ENCODE results near the gene SEMA3D. TPM values are rescaled to one million over a fixed set of nuclear protein-coding genes. Genes with fewer than 3 reads are reported as not detected.

The SEMA3D gene
- total RNA-seq, 1 donor from 2014 or later = 9.1 TPM

- Histone ChIP-seq H3K27ac (ENCODE audit: low read depth, low read length) (no peak overlapping the region), H3K4me3 (ENCODE audit: insufficient read depth, low read depth, low read length) (no peak overlapping the region), H3K9me3 (ENCODE audit: insufficient read depth, low read depth, low read length) (no peaks in the 10 kb centered on the region), H3K4me1 (ENCODE audit: insufficient read depth, low read length) (no peaks in the 10 kb centered on the region), H3K27me3 (ENCODE audit: insufficient read depth, low read length) (no peaks in the 10 kb centered on the region), H3K79me2 (ENCODE audit: insufficient read depth, low read length) (no peaks in the 10 kb centered on the region), H3K36me3 (ENCODE audit: insufficient read depth, low read length) (no peaks in the 10 kb centered on the region), H3K9ac (ENCODE audit: low read length) (no peak overlapping the region), H4K20me1 (ENCODE audit: insufficient read depth, low read length) (no peaks in the 10 kb centered on the region), H2AFZ (ENCODE audit: low read depth, low read length) (no peak overlapping the region), H3K4me2 (ENCODE audit: low read length) (no peak overlapping the region)
- no peak overlapping the region for H3K4me3 Mint-ChIP-seq (ENCODE audit: unreplicated experiment)
- H3K36me3 Mint-ChIP-seq (ENCODE audit: low read depth, unreplicated experiment) = no peaks in the 10 kb centered on the region
- DNase-seq (ENCODE audit: low read depth) (peak; percentile 73), FAIRE-seq (no peak)
- TF ChIP-seq, protein P1, sequence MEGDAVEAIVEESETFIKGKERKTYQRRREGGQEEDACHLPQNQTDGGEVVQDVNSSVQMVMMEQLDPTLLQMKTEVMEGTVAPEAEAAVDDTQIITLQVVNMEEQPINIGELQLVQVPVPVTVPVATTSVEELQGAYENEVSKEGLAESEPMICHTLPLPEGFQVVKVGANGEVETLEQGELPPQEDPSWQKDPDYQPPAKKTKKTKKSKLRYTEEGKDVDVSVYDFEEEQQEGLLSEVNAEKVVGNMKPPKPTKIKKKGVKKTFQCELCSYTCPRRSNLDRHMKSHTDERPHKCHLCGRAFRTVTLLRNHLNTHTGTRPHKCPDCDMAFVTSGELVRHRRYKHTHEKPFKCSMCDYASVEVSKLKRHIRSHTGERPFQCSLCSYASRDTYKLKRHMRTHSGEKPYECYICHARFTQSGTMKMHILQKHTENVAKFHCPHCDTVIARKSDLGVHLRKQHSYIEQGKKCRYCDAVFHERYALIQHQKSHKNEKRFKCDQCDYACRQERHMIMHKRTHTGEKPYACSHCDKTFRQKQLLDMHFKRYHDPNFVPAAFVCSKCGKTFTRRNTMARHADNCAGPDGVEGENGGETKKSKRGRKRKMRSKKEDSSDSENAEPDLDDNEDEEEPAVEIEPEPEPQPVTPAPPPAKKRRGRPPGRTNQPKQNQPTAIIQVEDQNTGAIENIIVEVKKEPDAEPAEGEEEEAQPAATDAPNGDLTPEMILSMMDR (IDR thresholded peaks at IDR 0.05; ENCODE audit: insufficient read depth, low read depth, low read length) = no peak
- TF ChIP-seq EZH2 (IDR thresholded peaks at IDR 0.05; ENCODE audit: insufficient read depth, low read length) = no peak
- no peaks in the 10 kb centered on the region for H3K9me3 Mint-ChIP-seq (ENCODE audit: unreplicated experiment)
- no peak overlapping the region for H3K27ac Mint-ChIP-seq (ENCODE audit: unreplicated experiment)
- H3K4me1 Mint-ChIP-seq (ENCODE audit: low read depth, unreplicated experiment) = peaks cover 32% of the 10 kb centered on the region
- H3K27me3 Mint-ChIP-seq (ENCODE audit: low read depth, unreplicated experiment) = no peaks in the 10 kb centered on the region
These were observed 121.5 kb downstream of the SEMA3D start for GRCh38 chr7:85065306-85065705.

- H3K4me1 Mint-ChIP-seq (ENCODE audit: low read depth, unreplicated experiment) = peaks cover 18% of the 10 kb centered on the region
- no peak overlapping the region for H3K27ac Mint-ChIP-seq (ENCODE audit: unreplicated experiment)
- Histone ChIP-seq H4K20me1 (ENCODE audit: insufficient read depth, low read length) (no peaks in the 10 kb centered on the region), H3K4me3 (ENCODE audit: insufficient read depth, low read depth, low read length) (no peak overlapping the region), H2AFZ (ENCODE audit: low read depth, low read length) (no peak overlapping the region), H3K27ac (ENCODE audit: low read depth, low read length) (no peak overlapping the region), H3K9ac (ENCODE audit: low read length) (no peak overlapping the region), H3K4me1 (ENCODE audit: insufficient read depth, low read length) (no peaks in the 10 kb centered on the region), H3K36me3 (ENCODE audit: insufficient read depth, low read length) (no peaks in the 10 kb centered on the region), H3K79me2 (ENCODE audit: insufficient read depth, low read length) (no peaks in the 10 kb centered on the region), H3K4me2 (ENCODE audit: low read length) (no peak overlapping the region), H3K27me3 (ENCODE audit: insufficient read depth, low read length) (no peaks in the 10 kb centered on the region), H3K9me3 (ENCODE audit: insufficient read depth, low read depth, low read length) (no peaks in the 10 kb centered on the region)
- no peaks in the 10 kb centered on the region for H3K36me3 Mint-ChIP-seq (ENCODE audit: low read depth, unreplicated experiment)
- no peaks in the 10 kb centered on the region for H3K9me3 Mint-ChIP-seq (ENCODE audit: unreplicated experiment)
- TF ChIP-seq, protein P1 (IDR thresholded peaks at IDR 0.05; ENCODE audit: insufficient read depth, low read depth, low read length) = no peak
- DNase-seq (ENCODE audit: low read depth) = no peak
- H3K4me3 Mint-ChIP-seq (ENCODE audit: unreplicated experiment) = no peak overlapping the region
- peak; percentile 34 for FAIRE-seq
- H3K27me3 Mint-ChIP-seq (ENCODE audit: low read depth, unreplicated experiment) = no peaks in the 10 kb centered on the region
These were observed 124.2 kb downstream of the SEMA3D start for GRCh38 chr7:85062651-85063050.

- no peaks in the 10 kb centered on the region for H3K27me3 ChIP-seq (ENCODE audit: insufficient read depth, low read length)
- no peaks in the 10 kb centered on the region for H3K79me2 ChIP-seq (ENCODE audit: insufficient read depth, low read length)
- no peak overlapping the region for H3K4me3 Mint-ChIP-seq (ENCODE audit: unreplicated experiment)
- DNase-seq (ENCODE audit: low read depth) (no peak), FAIRE-seq (no peak)
- H3K9me3 ChIP-seq (ENCODE audit: insufficient read depth, low read depth, low read length) = no peaks in the 10 kb centered on the region
- H3K27ac Mint-ChIP-seq (ENCODE audit: unreplicated experiment) = no peak overlapping the region
- no peaks in the 10 kb centered on the region for H3K36me3 Mint-ChIP-seq (ENCODE audit: low read depth, unreplicated experiment)
- no peaks in the 10 kb centered on the region for H3K36me3 ChIP-seq (ENCODE audit: insufficient read depth, low read length)
- no peak overlapping the region for H3K27ac ChIP-seq (ENCODE audit: low read depth, low read length)
- H3K4me2 ChIP-seq (ENCODE audit: low read length) = no peak overlapping the region
- no peak overlapping the region for H3K4me3 ChIP-seq (ENCODE audit: insufficient read depth, low read depth, low read length)
- H3K9me3 Mint-ChIP-seq (ENCODE audit: unreplicated experiment) = no peaks in the 10 kb centered on the region
- no peak overlapping the region for H2AFZ ChIP-seq (ENCODE audit: low read depth, low read length)
- no peaks in the 10 kb centered on the region for H3K27me3 Mint-ChIP-seq (ENCODE audit: low read depth, unreplicated experiment)
- no peaks in the 10 kb centered on the region for H4K20me1 ChIP-seq (ENCODE audit: insufficient read depth, low read length)
- no peaks in the 10 kb centered on the region for H3K4me1 ChIP-seq (ENCODE audit: insufficient read depth, low read length)
- no peak overlapping the region for H3K9ac ChIP-seq (ENCODE audit: low read length)
- peaks cover 11% of the 10 kb centered on the region for H3K4me1 Mint-ChIP-seq (ENCODE audit: low read depth, unreplicated experiment)
- TF ChIP-seq, protein P1 (IDR thresholded peaks at IDR 0.05; ENCODE audit: insufficient read depth, low read depth, low read length) = no peak
- TF ChIP-seq EZH2 (IDR thresholded peaks at IDR 0.05; ENCODE audit: insufficient read depth, low read length) = no peak
These were observed 125.4 kb downstream of the SEMA3D start for GRCh38 chr7:85061456-85061855.
